Gastrocnemius medialis (tissue), 4 donors: ENCODE results near the gene PLA2G1B. TPM values are rescaled to one million over a fixed set of nuclear protein-coding genes. Genes with fewer than 3 reads are reported as not detected.

Experiments
- ATAC-seq, 2 donors: fragments of 150-250 bp; one replicate each; pipeline ENCODE4 v1.9.1; 2016
- DNase-seq, 2 donors: peaks; one replicate each; pipeline ENCODE4 v3.0.0-alpha.2; 2019
- H3K27ac ChIP-seq, 4 donors: fragments of 200-600 bp; sonication (generic); 1 replicate in 1 of 4; 2 replicates in 3 of 4; pipeline ENCODE4 v1.5.1; 2016 to 2018; ENCODE audit warnings: mild to moderate bottlenecking in 2 of 4, moderate library complexity in 1 of 4
- H3K27me3 ChIP-seq, 3 donors: fragments of 200-600 bp; sonication (generic) in 2 of 3; 1 replicate in 1 of 3; 2 replicates in 2 of 3; pipeline versions ENCODE4 v1.5.1 to v1.6.0; 2016 to 2019; ENCODE audit warnings: mild to moderate bottlenecking in 1 of 3, moderate library complexity in 1 of 3
- H3K36me3 ChIP-seq, 2 donors: fragments of 200-600 bp; sonication (generic) in 1 of 2; one replicate each; pipeline ENCODE4 v1.5.1; 2017 to 2018
- H3K4me1 ChIP-seq, 2 donors: fragments of 200-600 bp; sonication (generic) in 1 of 2; one replicate each; pipeline ENCODE4 v1.5.1; 2016 to 2017; ENCODE audit warnings: mild to moderate bottlenecking in 2 of 2
- H3K4me3 ChIP-seq, 4 donors: fragments of 200-600 bp; sonication (generic) in 3 of 4; 1 replicate in 1 of 4; 2 replicates in 3 of 4; pipeline ENCODE4 v1.5.1; 2016 to 2019; ENCODE audit warnings: mild to moderate bottlenecking in 2 of 4
- H3K9me3 ChIP-seq, 3 donors: fragments of 200-600 bp; sonication (generic) in 2 of 3; 1 replicate in 1 of 3; 2 replicates in 2 of 3; pipeline ENCODE4 v1.5.1; 2016 to 2019
- CTCF ChIP-seq, 5 experiments: fragments of 450-650 bp in 3 of 5; fragments of 200-600 bp in 2 of 5; sonication (generic) in 2 of 5; IDR thresholded peaks in 4 of 5; conservative IDR thresholded peaks in 1 of 5; 1 replicate in 4 of 5; 2 replicates in 1 of 5; pipeline ENCODE4 v1.5.1; 2016 to 2019; ENCODE audit warnings: antibody characterized with exemption in 5 of 5, mild to moderate bottlenecking in 3 of 5, moderate library complexity in 3 of 5
- POLR2A ChIP-seq, 2 donors: fragments of 450-650 bp; IDR thresholded peaks; one replicate each; pipeline ENCODE4 v1.6.1; 2017; ENCODE audit warnings: antibody characterized with exemption in 2 of 2, mild to moderate bottlenecking in 2 of 2, moderate library complexity in 2 of 2
- in situ Hi-C, 4 donors: fragments of 200-750 bp; cut with MboI; loops; one replicate each; pipeline versions ENCODE4 v1.15.0 to v1.8.0; 2017; ENCODE audit warnings: low sequenced_read_pairs in 4 of 4
- intact Hi-C: fragments of 100-400 bp; cut with DNase I; formaldehyde crosslinking; loops from one replicate; pipeline ENCODE4 v1.15.1; 2023; ENCODE audit warnings: low total_unique reads
- total RNA-seq, 4 donors: library from RNA; depleted of rRNA; stranded (reverse); fragments of >200 nt; gene quantifications; one replicate each; pipeline versions ENCODE4 v1.1.0 to v1.2.3, GENCODE V29; 2016

The PLA2G1B gene
- total RNA-seq, 4 donors from 2014 or later, result not detected

DNA sequence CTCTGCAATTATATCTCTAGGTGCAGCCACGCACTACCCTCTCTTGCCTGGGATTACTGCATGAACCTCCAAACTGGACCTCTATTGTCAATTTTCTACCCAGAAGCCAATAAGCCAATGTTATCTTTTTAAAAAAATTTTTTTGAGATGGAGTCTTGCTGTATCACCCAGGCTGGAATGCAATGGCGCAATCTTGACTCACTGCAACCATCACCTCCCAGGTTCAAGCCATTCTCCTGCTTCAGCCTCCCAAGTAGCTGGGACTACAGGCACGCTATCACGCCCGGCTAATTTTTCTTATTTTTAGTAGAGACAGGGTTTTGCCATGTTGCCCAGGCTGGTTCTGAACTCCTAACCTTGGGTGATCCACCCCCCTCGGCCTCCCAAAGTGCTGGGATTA is 50.8 kb downstream of the PLA2G1B start:
- Histone ChIP-seq H3K4me3 (no peak overlapping the region), H3K27me3 (no peaks in the 10 kb centered on the region), H3K36me3 (no peaks in the 10 kb centered on the region), H3K9me3 (no peaks in the 10 kb centered on the region), H3K27ac (no peak overlapping the region), H3K4me1 (no peaks in the 10 kb centered on the region)
- in situ Hi-C loops (no loop called here), intact Hi-C loops (no loop called here)
- no peak for TF ChIP-seq CTCF (IDR thresholded peaks at IDR 0.05 in 4 of 5, conservative IDR thresholded peaks at IDR 0.05 in 1 of 5)
- TF ChIP-seq POLR2A (IDR thresholded peaks at IDR 0.05), result no peak
- DNase-seq (no peak), ATAC-seq (no peak)

Other genes with a start within 250 kb of the PLA2G1B start
- gene RAB35, start 211.0 kb downstream of the PLA2G1B start, total RNA-seq, result 10 to 100 TPM; 12.3 to 30.7 (median 16.9) TPM
- gene GCN1, start 133.1 kb downstream of the PLA2G1B start, total RNA-seq, result 10 to 100 TPM; 58.2 to 99.7 (median 87.4) TPM
- gene RPLP0, start 126.7 kb downstream of the PLA2G1B start, total RNA-seq, result 1,000 to 10,000 TPM; 2,008 to 3,982 (median 3,189) TPM
- gene PXN, start 62.0 kb downstream of the PLA2G1B start, total RNA-seq, result 100 to 1,000 TPM in 1 of 4 donors, 10 to 100 TPM in 3; 48.8 to 102 (median 77.9) TPM
- gene RNU4-2, start 35.9 kb downstream of the PLA2G1B start, total RNA-seq, result under 1 TPM in 2 of 4 donors, not detected in 2; under 0.01 TPM
- under 1 TPM in 1 of 4 donors, not detected in 3; under 0.01 TPM for gene RNU4-1, start 34.5 kb downstream of the PLA2G1B start, total RNA-seq
- gene SIRT4, start 25.5 kb downstream of the PLA2G1B start, total RNA-seq, result 10 to 100 TPM in 1 of 4 donors, 1 to 10 TPM in 3; 2.5 to 13.2 (median 6.7) TPM
- gene MSI1, start 41.4 kb upstream of the PLA2G1B start, total RNA-seq, result under 1 TPM in 1 of 4 donors, not detected in 3; 0.16 TPM
- 10 to 100 TPM; 46.9 to 90.8 (median 74.3) TPM for gene COX6A1, start 110.3 kb upstream of the PLA2G1B start, total RNA-seq
- 10 to 100 TPM; 14.4 to 33.7 (median 28.0) TPM for gene TRIAP1, start 118.6 kb upstream of the PLA2G1B start, total RNA-seq
- 10 to 100 TPM; 14.5 to 20.7 (median 18.4) TPM for gene GATC, start 118.7 kb upstream of the PLA2G1B start, total RNA-seq
- gene SRSF9, start 142.0 kb upstream of the PLA2G1B start, total RNA-seq, result 10 to 100 TPM; 13.5 to 18.6 (median 16.0) TPM
- gene DYNLL1, start 168.3 kb upstream of the PLA2G1B start, total RNA-seq, result 10 to 100 TPM; 16.7 to 45.0 (median 32.6) TPM
- gene COQ5, start 201.4 kb upstream of the PLA2G1B start, total RNA-seq, result 10 to 100 TPM; 34.5 to 47.3 (median 39.2) TPM
- gene RNF10, start 206.6 kb upstream of the PLA2G1B start, total RNA-seq, result 100 to 1,000 TPM; 152 to 282 (median 247) TPM